Stimulated activated CD4-positive, alpha-beta T cell treated with anti-CD3 and anti-CD28 coated beads, Interleukin-12 subunit alpha, Interleukin-12 subunit beta, amount 100 ng/mL, for 24 hours (primary cell): ENCODE measurements around the gene CD58.
A peak's percentile ranks its signal among the peaks of the same experiment; 100 is the strongest.

Experiments used
- DNase-seq, 2 experiments: peaks; one replicate each; pipeline ENCODE4 v3.0.0-alpha.2; 2020; ENCODE audit warnings: low read depth in 2 of 2

CD58 gene

DNA sequence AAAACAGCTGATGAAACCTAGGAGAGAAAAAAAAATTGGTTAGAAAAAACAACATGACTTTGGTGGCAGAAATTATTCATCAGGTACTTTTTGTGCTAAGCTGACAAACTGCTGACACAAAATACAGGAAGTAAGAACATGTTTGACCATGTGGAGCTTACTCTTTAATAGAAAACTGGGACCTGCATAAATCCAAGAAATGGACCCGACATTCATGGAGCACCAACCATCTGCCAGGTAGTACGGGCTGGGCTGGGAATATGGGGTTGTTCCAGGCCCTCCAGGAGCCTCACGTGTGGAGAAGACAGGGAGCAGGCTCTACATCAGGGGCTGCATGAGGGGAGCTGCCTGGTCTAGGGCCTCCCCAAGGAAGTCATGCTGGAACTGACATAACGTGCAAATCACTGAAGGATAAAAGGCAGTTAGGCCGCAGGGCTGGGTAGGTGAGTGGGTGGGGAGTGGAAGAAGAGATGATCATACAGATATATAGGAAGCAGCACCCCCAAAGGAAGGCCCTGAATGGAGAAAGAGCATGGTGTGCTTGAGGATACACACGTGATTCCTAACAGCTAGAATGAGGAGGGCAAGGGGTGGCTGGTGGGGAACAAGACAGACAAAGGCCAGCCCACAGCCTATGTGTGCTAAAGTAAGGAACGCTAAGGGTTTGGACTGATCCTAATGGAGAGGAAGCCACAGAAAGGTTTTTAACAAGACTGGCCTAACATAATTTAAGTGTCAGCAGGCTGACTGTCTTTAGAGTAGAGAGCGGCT is 26.1 kb downstream of the CD58 start:
- DNase-seq: no peak

- DNase-seq: no peak
These were observed 30.7 kb downstream of the CD58 start for GRCh38 chr1:116540088-116540487.

GRCh38 chr1:116538544-116538943 is 32.3 kb downstream of the CD58 start:
- DNase-seq: no peak

GRCh38 chr1:116537898-116538297 is 32.9 kb downstream of the CD58 start:
- DNase-seq: no peak

DNA sequence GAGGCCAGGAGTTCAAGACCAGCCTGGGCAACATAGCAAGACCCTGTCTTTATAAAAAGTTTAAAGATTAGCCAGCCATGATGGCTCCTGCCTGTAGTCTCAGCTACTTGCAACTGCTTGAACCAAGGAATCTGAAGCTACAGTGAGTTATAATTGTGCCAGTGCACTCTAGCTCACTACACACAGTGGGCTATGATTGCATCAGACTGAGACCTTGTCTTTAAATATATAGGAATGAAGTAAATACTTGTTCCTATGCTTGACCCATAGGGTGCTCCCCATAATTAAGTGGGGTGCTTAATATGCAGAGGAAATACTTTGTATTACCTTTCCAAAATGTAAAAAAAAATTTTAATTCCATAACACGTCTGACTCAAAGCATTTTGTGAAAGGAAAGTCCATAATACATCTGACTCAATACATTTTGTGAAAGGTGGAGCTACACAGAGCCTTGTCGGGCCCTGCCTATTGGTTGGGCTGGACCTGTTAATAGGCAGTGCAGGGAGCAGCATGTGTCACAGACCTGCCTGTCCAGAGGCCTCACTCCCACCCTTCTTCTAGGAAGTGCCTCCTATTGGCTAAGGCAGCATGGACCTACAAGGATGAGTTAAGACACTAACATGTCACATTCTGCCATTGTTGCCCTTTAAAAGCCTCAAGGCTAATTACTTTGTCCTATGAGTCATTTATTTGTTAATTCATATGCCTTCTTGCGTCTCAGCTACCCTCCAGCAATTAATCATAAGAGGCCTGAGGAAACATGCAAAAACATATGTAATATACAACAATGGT is 33.6 kb downstream of the CD58 start:
- DNase-seq: no peak

DNA sequence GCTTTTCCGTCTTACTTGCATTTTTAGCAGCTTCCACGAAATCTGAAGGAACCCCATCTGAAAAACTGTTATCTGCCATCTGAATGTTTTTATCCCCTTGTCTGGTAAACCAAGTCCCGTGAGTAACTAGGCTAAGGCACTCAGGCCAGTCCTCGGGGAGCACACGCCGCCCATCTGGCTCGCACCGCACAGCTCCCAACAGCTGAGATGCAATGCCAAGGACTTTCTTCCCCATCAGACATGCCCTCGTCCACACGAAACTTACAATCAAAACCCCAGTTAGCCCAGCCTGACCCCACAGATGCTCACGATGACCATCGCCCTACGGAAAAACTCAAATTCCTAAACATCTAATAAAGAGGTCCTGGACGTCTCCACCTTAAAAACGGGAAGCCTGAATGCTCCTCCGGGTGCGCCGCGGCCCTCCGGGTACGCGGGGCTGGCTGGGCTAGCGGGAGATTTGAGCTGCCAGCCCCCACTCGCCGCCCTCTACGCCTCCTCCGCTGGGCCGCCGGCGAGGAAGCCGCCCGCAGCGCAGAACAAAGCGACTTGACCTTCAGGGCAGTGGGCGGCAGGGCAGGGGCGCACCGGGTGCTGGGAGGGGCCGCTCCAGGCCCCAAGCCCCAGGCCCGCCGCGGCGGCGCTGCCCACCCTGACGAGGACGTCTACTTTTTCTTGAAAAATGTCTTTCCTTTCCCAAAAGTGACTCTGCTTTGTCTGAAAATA is 36.6 kb downstream of the CD58 start:
- DNase-seq: no peak

DNA sequence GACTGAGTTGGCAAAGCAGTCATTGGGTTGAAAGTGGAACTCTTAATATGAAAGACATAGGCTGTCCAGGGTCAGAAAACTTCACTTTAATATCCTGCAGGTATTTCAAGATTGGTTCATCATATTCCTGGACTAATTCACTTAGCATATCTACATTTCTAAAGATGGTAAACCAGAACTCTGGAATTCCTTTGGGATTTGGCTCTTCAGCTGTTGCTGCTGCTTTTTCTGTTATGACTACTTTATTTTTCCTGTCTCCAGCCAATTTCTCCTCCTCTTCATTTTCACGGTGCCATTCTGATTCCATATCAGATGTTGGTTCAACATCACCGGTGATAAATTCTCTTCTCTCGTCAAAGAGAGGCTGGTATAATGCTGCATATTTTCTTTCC is 37.4 kb downstream of the CD58 start:
- DNase-seq: no peak

DNA sequence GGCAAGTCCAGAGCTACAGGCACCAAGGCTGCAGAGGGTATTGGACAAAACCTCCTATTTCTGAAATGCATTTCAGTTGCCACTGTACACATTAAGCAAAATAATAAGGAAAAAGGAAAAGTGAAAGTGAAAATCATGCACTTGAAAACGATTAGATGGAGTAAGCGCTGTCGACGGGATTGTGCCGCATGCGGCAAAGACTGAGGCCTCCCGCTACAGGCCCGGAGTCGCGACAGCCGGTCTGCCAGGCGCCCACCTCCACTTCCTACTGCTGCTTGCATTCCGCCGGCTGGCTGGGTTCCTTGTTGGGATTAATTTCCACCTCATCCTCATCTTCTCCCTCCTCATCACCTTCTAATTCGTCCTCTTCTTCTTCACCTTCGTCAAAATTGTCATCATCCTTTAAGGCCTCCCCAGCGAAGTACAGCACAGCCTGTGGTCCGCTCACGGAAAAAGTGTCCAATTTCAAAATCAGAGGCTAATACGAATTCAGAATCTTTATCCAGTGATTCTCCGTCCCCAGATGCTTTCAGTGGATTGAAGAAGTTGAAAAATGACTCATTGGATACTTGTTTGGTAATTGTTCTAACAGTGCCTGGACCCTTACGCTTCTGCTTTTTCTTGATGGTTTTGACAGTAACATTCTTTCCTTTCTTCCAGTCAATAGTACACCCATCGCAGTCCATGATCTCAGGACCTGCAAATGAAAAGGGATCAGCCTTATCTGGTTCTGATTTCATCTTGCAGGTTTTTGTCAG is 38.0 kb downstream of the CD58 start:
- DNase-seq: no peak

DNA sequence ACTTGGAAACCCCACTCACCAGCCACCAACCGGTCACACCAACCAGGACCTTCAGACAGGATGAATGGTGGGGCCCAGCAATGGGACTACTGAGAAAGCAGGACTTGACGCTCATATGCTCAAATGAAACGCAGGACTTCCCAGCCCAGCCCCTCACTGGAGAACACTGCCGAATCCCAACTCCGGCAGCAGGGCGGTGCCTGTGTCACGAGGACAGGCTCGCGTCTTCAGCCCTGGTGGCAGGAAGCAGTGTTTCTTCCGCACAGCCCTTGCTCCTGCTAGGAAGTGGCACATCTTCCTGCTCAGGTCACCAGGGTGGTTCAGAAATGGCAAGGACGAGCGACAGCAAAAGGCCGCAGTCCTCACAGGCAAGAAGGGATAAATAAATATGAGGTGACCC is 38.9 kb downstream of the CD58 start:
- no peak for DNase-seq

- no peak for DNase-seq
These were observed 41.1 kb downstream of the CD58 start for GRCh38 chr1:116529681-116530080.

DNA sequence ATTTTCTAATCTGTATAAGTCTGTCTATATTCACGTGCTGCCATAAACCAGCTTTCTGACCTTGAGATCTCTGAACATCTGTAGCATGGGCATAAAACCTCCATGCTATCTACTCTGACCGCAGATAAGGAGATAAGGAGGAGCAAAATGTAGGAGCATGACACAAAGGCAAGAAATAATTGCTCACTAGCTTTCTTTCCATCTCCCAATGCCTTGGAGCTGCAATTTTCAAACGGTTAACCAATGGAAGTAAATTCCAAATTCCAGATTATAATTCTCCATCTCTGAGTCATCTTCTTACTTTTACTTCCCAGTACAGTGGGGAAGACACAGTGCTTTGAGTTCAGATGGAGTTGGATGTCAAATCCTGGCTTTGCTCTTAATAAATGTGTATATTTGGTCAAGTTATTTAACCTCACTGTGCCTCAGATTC is 41.6 kb downstream of the CD58 start:
- DNase-seq: no peak

DNA sequence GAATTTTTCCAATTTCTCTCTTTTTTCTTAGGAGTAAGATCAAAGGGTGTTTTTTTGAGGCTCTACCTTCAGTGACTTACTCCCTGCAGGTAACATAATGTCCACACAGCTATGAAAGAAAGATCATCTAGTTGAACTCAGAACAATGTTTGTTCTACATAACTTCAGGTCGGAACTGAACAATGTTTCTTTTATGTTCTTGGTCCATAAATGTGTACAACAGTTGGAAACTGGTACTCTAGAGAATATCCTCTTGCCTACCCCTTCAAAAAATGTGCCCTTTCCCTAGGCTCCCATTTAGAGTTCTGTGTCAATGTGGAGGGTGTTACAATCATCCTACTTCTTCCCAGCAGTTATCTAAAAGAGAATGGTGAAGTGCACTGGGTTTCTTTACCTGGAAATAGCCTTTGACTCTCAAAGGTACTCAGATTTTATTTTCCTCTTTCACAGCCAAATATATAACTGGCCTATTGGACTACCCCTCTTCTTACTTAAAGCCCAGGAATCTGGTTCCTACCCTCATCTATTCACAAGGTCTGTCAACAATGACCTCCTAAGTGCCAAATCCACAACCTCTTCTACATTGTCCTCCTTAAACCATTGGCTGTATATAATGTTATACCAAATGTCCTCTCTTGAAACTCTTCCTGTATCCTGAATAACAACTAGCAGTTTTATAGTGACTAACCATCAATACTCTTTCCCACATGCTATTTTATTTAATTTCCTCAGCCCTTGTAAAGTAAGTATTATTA is 42.3 kb downstream of the CD58 start:
- no peak for DNase-seq

- no peak for DNase-seq
These were observed 45.4 kb downstream of the CD58 start for GRCh38 chr1:116525440-116525839.

DNA sequence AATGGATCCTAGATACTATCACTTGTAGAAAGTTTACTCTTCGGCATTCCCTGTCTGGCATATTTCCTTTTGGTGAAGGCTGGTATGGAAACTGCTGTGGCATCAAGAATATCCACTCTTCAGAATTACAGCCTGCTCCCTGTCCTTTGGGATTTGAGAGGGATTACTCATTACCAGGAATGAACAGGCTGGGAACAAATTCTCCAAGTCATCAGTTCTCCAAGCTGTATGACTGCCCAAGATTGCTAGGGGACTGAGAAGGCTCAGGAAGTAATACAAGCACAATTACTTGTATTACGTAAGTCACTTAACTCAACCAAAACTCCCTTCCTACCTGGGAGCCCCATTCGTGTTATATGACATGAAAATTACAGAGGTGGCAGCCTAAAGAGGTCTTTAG is 49.6 kb downstream of the CD58 start:
- no peak for DNase-seq

- no peak for DNase-seq
These were observed 52.4 kb downstream of the CD58 start for GRCh38 chr1:116518400-116518799.

GRCh38 chr1:116516631-116517030 is 54.2 kb downstream of the CD58 start:
- no peak for DNase-seq

DNA sequence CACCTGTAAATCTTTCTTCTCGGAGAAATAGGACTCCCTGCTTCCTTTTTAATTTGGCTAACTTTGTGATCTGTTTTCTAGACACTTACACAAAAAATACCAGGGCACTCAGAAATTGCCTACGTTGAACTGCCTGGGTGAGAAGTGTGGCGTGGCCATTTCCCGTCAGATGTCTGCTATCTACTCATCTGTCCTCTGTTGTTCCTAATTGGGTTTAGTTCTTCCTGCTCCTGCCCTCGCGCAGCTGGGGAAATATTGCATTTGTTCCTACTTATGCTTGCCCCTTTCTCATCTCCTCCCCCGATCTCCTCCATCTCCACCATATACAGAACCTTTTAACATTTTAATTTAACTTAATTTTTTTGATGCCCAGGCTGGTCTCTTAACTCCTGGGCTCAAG is 55.1 kb downstream of the CD58 start:
- no peak for DNase-seq

DNA sequence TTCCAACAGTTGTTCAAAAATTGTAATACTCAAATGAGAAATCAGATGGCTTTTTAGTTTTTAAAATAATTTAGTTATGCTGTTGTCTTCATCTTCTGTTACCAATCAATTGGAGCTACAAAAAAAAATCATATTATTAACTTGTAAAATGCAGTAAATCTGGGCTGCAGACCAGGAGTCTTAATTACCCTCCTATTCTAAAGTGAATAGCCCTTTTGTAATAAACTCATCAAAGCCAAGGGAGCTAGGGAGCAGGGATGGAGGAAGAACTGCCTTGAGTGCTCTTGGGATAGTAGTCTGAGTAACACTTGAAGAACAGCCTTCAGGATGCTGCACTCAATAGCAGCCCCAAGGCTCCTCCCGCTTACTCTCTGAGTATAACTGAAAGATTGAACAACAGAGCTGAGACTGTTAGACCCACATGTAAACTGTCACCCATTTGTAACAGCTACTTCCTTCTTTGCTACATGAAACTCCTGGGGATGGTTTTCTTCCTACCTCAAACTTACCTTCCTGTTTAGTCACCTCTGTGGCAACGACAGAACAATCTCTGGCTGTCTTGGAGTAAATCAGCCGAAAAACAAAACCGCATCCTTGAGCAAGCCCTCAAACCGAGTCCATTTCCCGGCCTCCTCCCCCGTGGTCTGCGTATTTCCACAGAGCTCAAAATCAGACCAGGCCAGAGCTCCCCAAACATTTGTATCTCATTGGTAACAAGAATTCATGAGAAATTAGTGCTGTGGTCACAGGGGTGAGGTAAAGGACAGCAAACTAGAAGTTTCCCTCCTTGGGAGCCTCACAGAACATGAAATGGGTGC is 55.9 kb downstream of the CD58 start:
- DNase-seq: peak in 1 of 2 experiments; percentile 49

- DNase-seq: no peak
These were observed 56.9 kb downstream of the CD58 start for GRCh38 chr1:116513956-116514355.

GRCh38 chr1:116511459-116512019 is 59.3 kb downstream of the CD58 start:
- DNase-seq: no peak
